ENCODE data around the gene ACIN1.
"Not testable (repeated sequence)": the region's sequence is repeated elsewhere in the genome, so short reads cannot be mapped to it uniquely, and the experiment has no call there.

The ACIN1 gene

DNA sequence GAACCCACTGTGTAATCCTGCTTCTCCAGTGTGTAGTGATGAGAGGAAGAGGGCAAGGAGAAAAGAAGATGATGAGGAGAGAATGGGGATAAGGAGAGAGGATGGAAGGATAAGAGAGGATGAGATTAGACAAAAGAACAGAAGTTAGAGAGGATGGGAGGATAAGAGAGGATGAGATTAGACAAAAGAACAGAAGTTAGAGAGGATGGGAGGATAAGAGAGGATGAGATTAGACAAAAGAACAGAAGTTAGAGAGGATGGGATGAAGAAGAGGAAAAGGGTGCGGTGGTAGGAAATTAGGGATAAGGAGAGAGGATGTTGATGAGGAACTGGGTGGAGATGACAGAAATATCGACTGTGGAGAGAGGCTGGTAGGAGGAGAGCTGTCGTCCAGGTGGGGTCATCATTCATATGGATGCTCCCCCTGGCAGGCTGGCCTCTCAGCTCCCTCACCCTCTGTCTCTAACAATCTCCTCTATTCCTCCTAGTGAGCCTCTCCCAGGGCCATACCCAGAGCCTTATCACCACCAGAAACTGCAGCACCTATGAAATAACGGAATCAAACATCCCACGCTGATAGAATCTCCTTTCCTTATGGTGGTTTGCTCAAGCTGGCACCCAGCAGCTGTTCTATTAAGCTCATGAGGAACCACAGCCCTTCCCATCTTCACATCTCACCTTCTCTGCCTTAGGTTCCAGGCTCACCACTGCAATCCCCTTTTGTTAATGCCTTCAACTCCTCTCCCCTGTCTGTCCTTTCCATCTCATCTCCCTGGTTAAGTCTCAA lies 15.8 kb upstream of the ACIN1 start:
- no peaks in the 10 kb centered on the region for H3K9me3 Mint-ChIP-seq
- H3K4me3 Mint-ChIP-seq, result no peak overlapping the region
- TF ChIP-seq, protein P1, sequence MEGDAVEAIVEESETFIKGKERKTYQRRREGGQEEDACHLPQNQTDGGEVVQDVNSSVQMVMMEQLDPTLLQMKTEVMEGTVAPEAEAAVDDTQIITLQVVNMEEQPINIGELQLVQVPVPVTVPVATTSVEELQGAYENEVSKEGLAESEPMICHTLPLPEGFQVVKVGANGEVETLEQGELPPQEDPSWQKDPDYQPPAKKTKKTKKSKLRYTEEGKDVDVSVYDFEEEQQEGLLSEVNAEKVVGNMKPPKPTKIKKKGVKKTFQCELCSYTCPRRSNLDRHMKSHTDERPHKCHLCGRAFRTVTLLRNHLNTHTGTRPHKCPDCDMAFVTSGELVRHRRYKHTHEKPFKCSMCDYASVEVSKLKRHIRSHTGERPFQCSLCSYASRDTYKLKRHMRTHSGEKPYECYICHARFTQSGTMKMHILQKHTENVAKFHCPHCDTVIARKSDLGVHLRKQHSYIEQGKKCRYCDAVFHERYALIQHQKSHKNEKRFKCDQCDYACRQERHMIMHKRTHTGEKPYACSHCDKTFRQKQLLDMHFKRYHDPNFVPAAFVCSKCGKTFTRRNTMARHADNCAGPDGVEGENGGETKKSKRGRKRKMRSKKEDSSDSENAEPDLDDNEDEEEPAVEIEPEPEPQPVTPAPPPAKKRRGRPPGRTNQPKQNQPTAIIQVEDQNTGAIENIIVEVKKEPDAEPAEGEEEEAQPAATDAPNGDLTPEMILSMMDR (IDR thresholded peaks at IDR 0.05; ENCODE audit: unreplicated experiment in 3 of 3), result no peak
- peaks cover 6% of the 10 kb centered on the region for H3K4me1 Mint-ChIP-seq
- H3K27me3 Mint-ChIP-seq (ENCODE audit: low read depth), result peaks cover 3% of the 10 kb centered on the region
- no peaks in the 10 kb centered on the region for H3K36me3 Mint-ChIP-seq (ENCODE audit: low read depth)
- no peak overlapping the region for H3K27ac Mint-ChIP-seq

DNA sequence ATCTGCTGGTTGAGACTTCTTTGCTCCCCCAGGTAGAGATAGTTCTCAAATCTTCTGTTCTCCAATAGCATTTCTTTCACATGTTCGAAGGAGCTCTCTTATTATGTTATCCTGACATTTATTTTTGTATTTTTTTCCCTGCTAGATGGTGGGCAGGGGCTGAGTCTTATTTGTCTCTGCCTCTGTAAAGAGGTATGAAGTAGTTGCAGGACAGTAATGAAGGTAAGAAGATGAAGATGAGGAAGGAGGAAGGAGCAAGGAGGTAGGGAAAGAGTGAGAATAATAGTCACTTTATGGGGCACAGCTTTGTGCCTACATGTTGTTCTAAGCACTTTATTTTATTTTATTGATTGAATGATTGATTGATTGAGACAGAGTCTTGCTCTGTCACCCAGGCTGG lies 14.8 kb upstream of the ACIN1 start:
- H3K27me3 Mint-ChIP-seq (ENCODE audit: low read depth), result peaks cover 8% of the 10 kb centered on the region
- H3K4me1 Mint-ChIP-seq, result peaks cover 12% of the 10 kb centered on the region
- TF ChIP-seq, protein P1 (IDR thresholded peaks at IDR 0.05; ENCODE audit: unreplicated experiment in 3 of 3), result no peak
- no peaks in the 10 kb centered on the region for H3K9me3 Mint-ChIP-seq
- H3K27ac Mint-ChIP-seq, result no peak overlapping the region
- no peak overlapping the region for H3K4me3 Mint-ChIP-seq
- H3K36me3 Mint-ChIP-seq (ENCODE audit: low read depth), result no peaks in the 10 kb centered on the region

DNA sequence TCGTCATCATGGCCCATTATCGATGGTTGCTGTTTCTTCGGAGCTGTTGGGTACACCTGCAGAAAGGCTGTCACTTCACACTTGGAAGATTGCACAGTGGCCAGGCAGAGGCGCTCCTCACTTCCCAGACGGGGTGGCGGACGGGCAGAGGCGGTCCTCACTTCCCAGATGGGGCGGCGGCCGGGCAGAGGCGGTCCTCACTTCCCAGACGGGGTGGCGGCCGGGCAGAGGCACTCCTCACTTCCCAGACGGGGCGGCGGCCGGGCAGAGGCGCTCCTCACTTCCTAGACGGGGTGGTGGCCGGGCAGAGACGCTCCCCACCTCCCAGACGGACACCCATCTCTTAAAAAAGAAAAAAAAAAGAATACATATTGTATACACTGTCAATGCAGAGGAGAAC lies 13.2 kb upstream of the ACIN1 start:
- H3K9me3 Mint-ChIP-seq; H3K4me1 Mint-ChIP-seq; H3K36me3 Mint-ChIP-seq (ENCODE audit: low read depth); H3K4me3 Mint-ChIP-seq; H3K27ac Mint-ChIP-seq: not testable (repeated sequence)
- peaks cover 13% of the 10 kb centered on the region for H3K27me3 Mint-ChIP-seq (ENCODE audit: low read depth)

DNA sequence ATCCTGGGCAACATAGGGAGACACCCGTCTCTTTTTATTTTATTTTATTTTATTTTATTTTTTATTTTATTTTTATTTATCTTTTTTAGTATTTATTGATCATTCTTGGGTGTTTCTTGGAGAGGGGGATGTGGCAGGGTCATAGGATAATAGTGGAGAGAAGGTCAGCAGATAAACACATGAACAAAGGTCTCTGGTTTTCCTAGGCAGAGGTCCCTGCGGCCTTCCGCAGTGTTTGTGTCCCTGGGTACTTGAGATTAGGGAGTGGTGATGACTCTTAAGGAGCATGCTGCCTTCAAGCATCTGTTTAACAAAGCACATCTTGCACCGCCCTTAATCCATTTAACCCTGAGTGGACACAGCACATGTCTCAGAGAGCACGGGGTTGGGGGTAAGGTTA lies 12.7 kb upstream of the ACIN1 start:
- H3K9me3 Mint-ChIP-seq; H3K4me3 Mint-ChIP-seq; H3K36me3 Mint-ChIP-seq (ENCODE audit: low read depth); H3K27ac Mint-ChIP-seq: not testable (repeated sequence)
- Mint-ChIP-seq H3K27me3 (ENCODE audit: low read depth) (peaks cover 13% of the 10 kb centered on the region), H3K4me1 (peaks cover 12% of the 10 kb centered on the region)

DNA sequence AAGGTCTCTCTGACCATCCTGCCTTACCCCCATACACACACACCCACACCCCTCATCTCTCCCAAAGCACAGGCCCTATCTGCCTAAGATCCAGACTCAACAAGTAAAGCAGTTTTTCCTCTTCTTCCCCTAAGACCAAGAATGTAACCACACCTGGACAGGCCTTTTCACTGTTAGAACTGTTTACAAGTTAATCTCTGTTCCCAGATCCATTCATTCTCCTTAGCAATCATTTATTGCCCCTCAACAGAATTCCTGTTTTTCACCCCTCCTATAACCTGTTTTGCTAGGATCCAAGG lies 11.8 kb upstream of the ACIN1 start:
- Mint-ChIP-seq H3K4me3 (no peak overlapping the region), H3K9me3 (no peaks in the 10 kb centered on the region), H3K27ac (no peak overlapping the region), H3K36me3 (ENCODE audit: low read depth) (no peaks in the 10 kb centered on the region), H3K27me3 (ENCODE audit: low read depth) (peaks cover 14% of the 10 kb centered on the region), H3K4me1 (peaks cover 17% of the 10 kb centered on the region)
- TF ChIP-seq, protein P1 (IDR thresholded peaks at IDR 0.05; ENCODE audit: unreplicated experiment in 3 of 3), result no peak

DNA sequence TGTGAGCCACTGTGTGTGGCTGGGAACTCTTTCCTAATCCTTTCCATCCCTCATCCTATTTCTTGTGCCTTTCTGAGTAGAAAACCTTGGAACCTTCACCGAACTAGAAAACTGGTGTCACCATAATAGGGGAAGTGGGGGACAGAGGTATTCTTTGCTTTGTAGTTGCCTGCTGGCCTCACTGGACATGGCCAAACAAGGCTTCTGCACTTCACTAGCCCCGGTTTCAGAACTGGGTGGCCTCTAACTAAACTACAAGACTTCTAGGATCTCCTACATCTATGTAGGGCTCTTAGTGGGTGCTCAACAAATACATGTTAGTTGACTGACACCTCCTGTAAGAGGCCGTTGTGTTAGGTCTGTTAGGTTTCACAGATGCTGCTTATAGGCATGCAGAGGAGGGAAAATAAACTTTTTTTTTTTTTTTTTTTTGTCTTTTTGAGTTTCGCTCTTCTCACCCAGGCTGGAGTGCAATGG lies 10.4 kb upstream of the ACIN1 start:
- TF ChIP-seq, protein P1 (IDR thresholded peaks at IDR 0.05; ENCODE audit: unreplicated experiment in 3 of 3), result no peak
- Mint-ChIP-seq H3K36me3 (ENCODE audit: low read depth) (no peaks in the 10 kb centered on the region), H3K4me3 (no peak overlapping the region), H3K27me3 (ENCODE audit: low read depth) (peaks cover 16% of the 10 kb centered on the region), H3K27ac (no peak overlapping the region), H3K4me1 (peaks cover 17% of the 10 kb centered on the region), H3K9me3 (no peaks in the 10 kb centered on the region)

Data from nephron (organoid).